ENCODE results near the gene EPB41L2.
"Not testable (repeated sequence)": the region's sequence is repeated elsewhere in the genome, so short reads cannot be mapped to it uniquely, and the experiment has no call there.

The EPB41L2 gene

DNA sequence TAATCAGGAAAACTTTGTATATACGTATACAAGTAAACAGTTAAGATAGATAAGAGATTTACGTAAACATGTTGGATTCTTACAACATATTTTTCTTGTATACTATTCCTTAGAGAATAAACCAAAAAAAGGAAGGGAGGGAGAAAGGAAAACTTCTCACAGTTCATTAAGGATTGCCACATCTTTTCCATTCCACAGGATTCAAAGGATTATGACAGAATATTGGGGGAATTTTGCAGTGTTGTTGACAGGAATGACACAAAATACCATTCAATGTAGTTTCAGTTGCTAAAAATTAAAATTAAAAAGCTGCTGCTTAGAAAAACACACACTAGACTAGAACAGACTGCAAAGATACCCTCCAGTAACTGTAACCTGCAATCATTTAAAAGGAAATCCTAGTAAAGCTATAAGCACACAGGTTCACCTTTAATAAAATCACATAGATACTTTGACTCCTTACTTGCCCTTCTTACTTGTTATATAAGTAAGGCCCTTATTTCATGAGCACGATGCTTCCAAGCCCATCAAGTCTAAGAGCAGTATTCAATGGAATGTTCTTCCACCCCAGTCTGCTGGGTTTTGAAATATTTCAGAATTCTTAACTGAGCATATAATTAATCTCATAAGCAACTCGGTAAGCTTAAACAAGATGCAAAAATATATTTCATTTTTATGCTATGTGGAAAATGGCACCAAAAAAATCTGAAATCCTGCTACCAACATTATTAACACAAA is 128.0 kb downstream of the EPB41L2 start:
- DNase-seq (ENCODE audit: insufficient read length, low spot score): no peak
- FAIRE-seq: no peak
- no peak for TF ChIP-seq POLR2A (IDR thresholded peaks at IDR 0.05; ENCODE audit: low read depth, low read length)

DNA sequence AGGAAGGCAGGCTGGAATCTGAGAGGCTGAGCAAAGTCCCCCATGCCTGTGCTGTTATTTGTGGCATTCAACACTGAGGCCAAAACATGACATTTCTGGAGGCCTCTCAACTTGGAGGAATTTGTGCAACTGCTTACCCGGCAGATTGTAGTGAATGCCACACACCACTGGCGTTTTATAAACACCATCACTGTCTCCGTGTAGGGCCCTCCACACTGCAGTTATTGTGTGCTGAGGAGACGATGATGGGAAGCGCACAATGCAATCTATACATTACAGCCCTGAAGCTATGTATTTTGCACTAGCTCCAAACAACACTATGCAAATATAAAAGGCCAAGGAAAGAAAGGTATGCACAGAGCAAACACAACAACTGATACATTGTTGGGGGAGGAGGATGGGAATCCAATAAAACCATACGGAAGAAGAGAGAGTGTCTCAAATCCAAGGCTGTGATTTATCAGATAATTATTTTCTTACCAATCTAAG is 129.3 kb downstream of the EPB41L2 start:
- FAIRE-seq: no peak
- no peak for DNase-seq (ENCODE audit: insufficient read length, low spot score)
- no peak for TF ChIP-seq POLR2A (IDR thresholded peaks at IDR 0.05; ENCODE audit: low read depth, low read length)

DNA sequence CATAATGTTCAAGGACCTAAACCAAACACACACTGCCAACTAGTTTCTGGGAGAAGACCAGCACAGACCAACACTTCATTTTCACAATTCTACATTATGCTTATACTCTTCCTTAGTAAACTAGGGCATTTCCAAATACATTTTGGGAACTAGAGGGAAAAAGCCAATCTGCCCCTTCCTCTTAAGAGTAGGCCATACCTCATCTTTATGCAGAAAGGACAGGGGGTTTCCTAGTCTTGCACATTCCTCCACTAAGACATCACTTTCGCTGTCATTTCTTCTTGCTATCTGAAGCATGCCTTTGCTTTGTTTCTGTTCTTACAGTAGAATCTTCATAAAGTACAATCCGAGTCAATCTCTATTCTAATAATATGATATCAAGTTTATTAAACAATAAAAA is 130.1 kb downstream of the EPB41L2 start:
- FAIRE-seq (no peak), DNase-seq (ENCODE audit: insufficient read length, low spot score) (no peak)
- no peak for TF ChIP-seq POLR2A (IDR thresholded peaks at IDR 0.05; ENCODE audit: low read depth, low read length)

DNA sequence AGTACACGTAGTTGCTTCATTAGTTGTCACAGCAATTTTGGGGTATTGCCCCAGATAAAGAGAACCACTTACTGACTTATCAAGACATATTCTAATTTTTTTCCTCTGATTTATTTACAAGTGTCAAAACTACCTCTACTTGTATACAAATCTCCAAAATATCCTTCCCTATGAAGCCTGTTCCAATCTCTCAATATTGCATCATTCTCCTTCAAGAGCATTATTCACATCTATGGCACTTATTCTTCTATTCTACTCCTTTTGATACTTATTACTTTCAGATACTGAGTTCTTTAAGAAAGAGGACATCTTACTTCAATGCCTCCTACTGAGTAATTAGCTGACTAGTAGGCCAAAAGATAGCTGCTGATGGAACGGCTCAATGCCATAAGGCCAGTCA is 130.6 kb downstream of the EPB41L2 start:
- FAIRE-seq: no peak
- DNase-seq (ENCODE audit: insufficient read length, low spot score): no peak
- TF ChIP-seq POLR2A (IDR thresholded peaks at IDR 0.05; ENCODE audit: low read depth, low read length): no peak

DNA sequence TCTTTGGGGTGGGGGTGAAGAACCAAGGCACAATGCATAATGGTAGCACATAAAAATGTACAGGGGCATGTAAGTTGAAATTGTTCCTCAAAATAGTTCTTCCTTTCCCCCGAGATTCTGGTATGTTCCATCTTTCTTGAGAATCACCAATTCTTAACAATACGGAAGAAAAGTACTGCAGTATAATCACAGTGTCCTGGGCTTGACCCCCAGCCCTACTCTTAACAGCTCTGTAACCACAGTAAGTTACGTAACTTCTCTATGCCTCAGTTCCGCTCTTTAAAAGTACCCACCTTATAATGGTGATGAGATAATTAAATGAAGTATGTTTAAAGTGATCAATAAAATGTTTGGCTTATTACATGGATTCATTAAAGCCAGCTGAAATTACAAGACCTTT is 131.4 kb downstream of the EPB41L2 start:
- DNase-seq (ENCODE audit: insufficient read length, low spot score) (no peak), FAIRE-seq (no peak)
- no peak for TF ChIP-seq POLR2A (IDR thresholded peaks at IDR 0.05; ENCODE audit: low read depth, low read length)

DNA sequence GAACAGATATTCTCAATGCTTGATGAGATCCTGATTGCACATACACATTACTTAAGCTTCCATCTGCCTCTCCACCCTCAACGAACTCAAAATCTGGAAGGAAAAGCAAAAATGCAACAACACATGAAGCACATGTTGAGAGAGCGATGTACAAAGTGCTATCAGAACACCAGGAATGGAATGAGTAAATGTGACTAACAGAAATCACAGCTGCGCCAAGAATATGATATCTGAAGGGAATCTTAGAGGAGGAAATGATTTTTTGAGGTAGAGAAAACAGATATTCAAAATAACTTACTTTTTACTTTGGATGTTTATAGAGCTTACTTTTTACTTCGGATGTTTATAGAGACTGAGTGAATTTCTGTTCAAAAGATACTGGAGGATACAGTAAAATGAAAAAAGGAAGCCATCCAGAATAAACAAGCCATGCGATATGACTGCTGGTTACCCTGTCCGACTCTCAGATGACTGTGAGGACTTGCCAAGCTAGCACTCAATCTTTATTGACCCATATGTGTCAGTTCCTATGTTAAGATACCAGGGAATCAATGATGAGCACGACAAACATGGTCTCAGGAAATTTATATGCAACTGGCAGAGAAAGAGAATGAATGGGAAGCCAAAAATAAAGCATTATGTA is 133.9 kb downstream of the EPB41L2 start:
- DNase-seq (ENCODE audit: insufficient read length, low spot score) (no peak), FAIRE-seq (no peak)
- TF ChIP-seq POLR2A (IDR thresholded peaks at IDR 0.05; ENCODE audit: low read depth, low read length): no peak

DNA sequence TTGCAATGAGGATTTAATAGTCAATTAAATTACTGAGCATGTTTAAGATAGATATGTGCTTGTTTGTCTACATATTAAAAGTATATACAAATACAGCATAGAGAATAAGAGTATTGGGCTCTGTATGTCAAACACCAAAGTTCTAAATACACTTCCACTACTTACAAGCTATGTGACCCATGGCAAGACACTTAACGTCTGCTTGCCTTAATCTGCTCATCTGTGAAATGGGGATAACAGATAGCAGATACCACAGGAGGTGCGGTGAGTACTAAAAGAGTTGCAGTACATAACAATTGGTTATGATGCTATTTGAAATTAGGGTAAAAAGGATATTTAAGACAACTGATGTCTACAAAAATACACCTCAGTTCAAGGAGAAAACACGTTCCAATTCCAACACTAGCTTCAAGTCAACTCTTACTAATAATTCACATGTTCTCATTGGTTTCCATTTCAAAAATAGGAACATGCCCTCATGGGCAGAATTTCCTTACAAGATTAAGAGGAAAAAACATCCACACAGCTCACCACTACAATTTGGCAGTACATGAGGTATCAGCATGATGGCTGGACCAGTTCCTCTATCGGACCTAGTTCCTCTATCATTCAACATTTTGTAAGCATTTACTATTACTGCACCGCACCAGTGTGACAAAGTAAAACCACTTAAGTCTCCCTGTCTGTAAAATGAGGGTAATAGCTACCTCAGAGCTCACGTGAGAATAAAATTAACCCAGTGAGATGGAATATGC is 134.7 kb downstream of the EPB41L2 start:
- no peak for TF ChIP-seq POLR2A (IDR thresholded peaks at IDR 0.05; ENCODE audit: low read depth, low read length)
- peak; percentile 30 for FAIRE-seq

DNA sequence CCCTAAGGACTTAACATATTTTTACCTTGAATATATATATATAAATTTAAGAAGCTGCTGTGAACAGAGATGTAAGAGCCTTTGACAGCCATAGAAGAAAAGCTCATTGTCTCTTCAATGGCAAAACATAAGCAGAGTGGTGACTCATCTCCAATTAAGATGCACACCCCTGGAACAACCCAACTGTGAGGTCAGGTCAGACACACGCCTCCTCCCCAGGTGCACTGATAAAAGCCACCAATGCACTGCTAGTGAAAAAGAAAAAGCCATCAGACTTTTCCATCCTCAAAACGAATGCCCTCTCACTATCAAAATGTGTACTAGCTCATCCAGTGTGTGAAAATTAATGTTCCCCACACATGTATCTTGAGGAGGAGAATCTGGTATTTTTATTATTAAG is 135.7 kb downstream of the EPB41L2 start:
- FAIRE-seq (no peak), DNase-seq (ENCODE audit: insufficient read length, low spot score) (no peak)
- no peak for TF ChIP-seq POLR2A (IDR thresholded peaks at IDR 0.05; ENCODE audit: low read depth, low read length)

More for the DNA sequence above, 134.7 kb downstream of the EPB41L2 start:
- no peak for DNase-seq (ENCODE audit: insufficient read length, low spot score)

DNA sequence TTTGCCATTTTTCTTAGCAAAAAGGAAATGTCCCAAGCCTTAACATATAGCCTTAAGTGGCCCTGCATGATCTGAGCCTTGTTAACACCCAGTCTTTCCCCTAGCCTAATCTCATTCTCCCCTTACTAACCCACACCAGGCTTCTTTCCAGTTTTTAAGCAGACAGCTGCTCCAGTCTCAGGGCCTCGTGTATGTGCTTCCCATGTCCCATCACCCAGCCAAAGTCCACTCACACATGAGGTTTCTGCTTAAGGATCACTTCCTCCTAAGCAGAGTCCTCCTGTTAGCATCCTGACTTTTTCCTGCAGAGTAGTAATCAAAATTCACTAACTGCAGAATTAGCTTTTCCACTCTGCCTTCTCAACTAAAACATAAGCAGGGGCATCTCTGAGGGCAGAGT is 139.7 kb downstream of the EPB41L2 start:
- TF ChIP-seq POLR2A (IDR thresholded peaks at IDR 0.05; ENCODE audit: low read depth, low read length): no peak
- DNase-seq (ENCODE audit: insufficient read length, low spot score) (no peak), FAIRE-seq (no peak)

DNA sequence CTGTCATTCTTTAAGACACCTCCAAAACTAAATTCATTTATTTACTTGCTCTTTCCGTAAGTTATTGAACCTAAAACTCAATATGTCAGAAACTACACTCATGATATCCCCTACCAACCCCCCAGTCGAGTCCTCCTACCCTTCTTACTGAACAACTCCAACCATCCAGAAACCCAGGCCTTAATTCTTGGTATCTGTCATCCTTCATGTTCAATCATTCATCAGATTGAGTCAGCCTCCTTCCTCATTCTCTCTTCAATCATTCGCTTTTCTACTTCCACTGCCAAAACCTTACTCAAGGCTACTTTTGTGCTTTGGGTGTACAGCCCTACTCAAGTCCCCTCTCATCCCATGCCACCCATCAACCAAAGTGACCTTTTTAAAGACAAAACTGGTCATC is 140.1 kb downstream of the EPB41L2 start:
- TF ChIP-seq POLR2A (IDR thresholded peaks at IDR 0.05; ENCODE audit: low read depth, low read length): no peak
- FAIRE-seq: no peak
- DNase-seq (ENCODE audit: insufficient read length, low spot score): no peak

DNA sequence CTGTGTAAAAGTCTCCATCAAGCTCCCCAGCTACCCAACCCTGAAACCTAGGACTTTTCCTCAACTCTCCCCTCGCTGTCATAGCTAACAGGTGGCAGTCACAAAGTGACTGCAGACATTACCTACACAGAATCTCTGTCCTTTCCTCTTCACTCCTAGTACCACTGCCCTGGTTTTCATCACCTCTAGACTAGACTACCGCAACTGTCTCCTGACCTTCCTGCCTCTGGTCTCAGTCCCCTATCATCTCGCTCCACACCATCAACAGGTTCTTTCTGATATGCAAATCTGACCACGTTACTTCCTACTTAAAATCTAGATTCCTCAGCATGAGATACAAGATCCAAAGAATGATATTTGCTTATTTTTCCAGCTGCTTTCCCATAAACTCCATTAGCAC is 142.1 kb downstream of the EPB41L2 start:
- no peak for DNase-seq (ENCODE audit: insufficient read length, low spot score)
- TF ChIP-seq POLR2A (IDR thresholded peaks at IDR 0.05; ENCODE audit: low read depth, low read length): no peak
- no peak for FAIRE-seq

DNA sequence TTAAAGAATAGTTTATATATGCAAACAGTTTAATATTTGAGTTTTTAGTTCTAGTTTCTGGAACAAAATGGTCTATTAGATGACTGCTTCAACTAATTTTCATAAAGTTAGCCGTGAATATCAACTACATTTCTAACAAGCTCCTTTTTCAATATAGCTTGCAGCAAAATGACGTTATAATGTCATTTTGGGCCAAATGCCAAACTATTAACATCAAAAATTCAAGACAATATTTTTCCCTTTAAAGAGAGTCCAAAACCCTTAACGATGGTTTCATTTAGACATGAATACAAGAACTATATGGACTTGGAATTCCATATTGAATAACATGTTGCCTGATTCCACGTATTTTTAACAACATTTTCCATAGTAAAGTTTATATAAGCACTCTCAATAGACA is 144.9 kb downstream of the EPB41L2 start:
- DNase-seq (ENCODE audit: insufficient read length, low spot score): no peak
- no peak for TF ChIP-seq POLR2A (IDR thresholded peaks at IDR 0.05; ENCODE audit: low read depth, low read length)
- FAIRE-seq: no peak

DNA sequence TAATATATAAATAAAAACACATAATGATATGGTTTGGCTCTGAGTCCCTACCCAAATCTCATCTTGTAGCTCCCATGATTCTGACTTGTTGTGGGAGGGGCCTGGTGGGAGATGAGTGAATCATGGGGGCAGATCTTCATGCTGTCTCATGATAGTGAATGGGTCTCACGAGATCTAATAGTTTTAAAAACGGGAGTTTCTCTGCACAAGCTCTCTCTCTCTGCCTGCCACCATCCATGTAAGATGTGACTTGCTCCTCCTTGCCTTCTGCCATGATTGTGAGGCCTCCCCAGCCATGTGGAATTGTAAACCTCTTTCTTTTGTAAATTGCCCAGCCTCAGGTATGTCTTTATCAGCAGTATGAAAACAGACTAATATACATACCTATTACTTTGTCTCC is 147.4 kb downstream of the EPB41L2 start:
- DNase-seq (ENCODE audit: insufficient read length, low spot score); FAIRE-seq: not testable (repeated sequence)

DNA sequence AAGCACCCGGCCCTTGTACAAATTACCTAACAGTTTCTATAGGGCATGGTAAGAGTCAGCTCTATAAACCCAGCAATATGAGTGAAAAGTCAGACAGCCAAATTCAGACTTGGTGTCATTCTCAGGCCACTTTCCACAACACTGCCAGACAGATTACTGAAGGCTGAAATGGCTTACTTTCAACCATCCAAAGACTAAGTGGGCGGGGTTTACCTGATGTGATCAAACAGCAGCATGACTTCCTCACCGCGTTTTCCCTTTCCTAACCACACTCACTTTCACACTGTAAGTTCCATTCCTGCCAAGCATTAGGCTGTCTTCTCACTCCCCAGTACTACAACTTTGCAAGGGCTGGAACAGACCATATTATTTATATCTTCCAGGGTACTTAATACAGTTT is 149.9 kb downstream of the EPB41L2 start:
- no peak for TF ChIP-seq POLR2A (IDR thresholded peaks at IDR 0.05; ENCODE audit: low read depth, low read length)
- DNase-seq (ENCODE audit: insufficient read length, low spot score) (no peak), FAIRE-seq (no peak)
